Uterus (tissue), 2 donors: Measurements from ENCODE around the gene CAB39.

Experiments used
- POLR2A ChIP-seq, 2 donors: fragments of 450-650 bp; IDR thresholded peaks; one replicate each; pipeline ENCODE4 v1.6.1; 2016; ENCODE audit warnings: antibody characterized with exemption in 2 of 2, mild to moderate bottlenecking in 1 of 2, moderate library complexity in 1 of 2
- TF ChIP-seq, protein P1 (sequence below), 4 experiments: fragments of 200-600 bp in 2 of 4; fragments of 450-650 bp in 2 of 4; sonication (generic) in 2 of 4; IDR thresholded peaks; one replicate each; pipeline ENCODE4 v1.5.1; 2016 to 2019; ENCODE audit warnings: antibody characterized with exemption in 4 of 4, mild to moderate bottlenecking in 2 of 4, moderate library complexity in 1 of 4

DNA sequence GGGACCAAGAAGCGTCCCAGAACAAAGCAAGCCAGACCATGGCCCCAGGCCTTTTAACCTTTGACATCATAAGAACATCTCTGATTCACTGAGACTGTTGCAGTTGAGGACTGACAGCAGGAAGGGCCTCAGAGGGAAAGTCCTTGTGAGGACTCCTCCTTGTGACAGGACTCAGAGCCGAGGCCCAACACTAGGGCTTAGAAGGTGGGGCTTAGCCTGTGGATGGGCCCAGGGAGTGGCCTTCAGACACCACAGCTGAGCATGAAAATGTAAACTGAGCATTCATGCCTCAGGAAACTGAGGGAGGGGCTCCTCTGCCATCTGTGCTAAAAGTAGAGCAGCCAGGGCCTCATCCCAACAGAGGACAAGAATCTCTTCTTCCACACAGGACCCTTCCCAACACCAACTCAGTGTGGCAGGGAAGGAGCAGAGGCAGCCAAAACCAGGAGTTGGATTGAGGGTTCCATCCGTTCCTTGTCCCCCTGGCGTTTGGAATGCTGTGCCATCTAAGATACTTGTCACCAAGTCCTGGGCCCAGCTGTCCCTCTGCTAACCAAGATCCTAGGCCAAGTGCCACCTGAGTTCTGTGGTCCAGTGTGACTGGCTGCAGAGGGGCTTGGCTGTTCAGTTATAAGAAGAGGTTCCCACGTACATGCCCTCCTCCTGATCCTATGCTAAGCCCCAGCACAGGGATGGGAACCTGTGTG is 37.5 kb upstream of the CAB39 start:
- TF ChIP-seq POLR2A (IDR thresholded peaks at IDR 0.05): no peak
- TF ChIP-seq, protein P1, sequence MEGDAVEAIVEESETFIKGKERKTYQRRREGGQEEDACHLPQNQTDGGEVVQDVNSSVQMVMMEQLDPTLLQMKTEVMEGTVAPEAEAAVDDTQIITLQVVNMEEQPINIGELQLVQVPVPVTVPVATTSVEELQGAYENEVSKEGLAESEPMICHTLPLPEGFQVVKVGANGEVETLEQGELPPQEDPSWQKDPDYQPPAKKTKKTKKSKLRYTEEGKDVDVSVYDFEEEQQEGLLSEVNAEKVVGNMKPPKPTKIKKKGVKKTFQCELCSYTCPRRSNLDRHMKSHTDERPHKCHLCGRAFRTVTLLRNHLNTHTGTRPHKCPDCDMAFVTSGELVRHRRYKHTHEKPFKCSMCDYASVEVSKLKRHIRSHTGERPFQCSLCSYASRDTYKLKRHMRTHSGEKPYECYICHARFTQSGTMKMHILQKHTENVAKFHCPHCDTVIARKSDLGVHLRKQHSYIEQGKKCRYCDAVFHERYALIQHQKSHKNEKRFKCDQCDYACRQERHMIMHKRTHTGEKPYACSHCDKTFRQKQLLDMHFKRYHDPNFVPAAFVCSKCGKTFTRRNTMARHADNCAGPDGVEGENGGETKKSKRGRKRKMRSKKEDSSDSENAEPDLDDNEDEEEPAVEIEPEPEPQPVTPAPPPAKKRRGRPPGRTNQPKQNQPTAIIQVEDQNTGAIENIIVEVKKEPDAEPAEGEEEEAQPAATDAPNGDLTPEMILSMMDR (IDR thresholded peaks at IDR 0.05): no peak
